ENCODE data around the gene ITPR3. TPM values are rescaled to one million over a fixed set of nuclear protein-coding genes. Genes with fewer than 3 reads are reported as not detected.
A peak's percentile ranks its signal among the peaks of the same experiment; 100 is the strongest.

The ITPR3 gene
- total and polyA plus RNA-seq, 2 donors from 2014 or later = 4.2 to 86.3 TPM

GRCh38 chr6:33696548-33697518 is 75.7 kb downstream of the ITPR3 start:
- Histone ChIP-seq H3K36me3 (ENCODE audit: control insufficient read depth in 2 of 3, insufficient read depth in 3 of 3, low read length in 3 of 3) (peaks cover 0 to 12% (median 7%) of the 10 kb centered on the region in 3 donors), H3K27ac (ENCODE audit: low read depth in 2 of 2, low read length in 2 of 2) (peak overlapping the region in 1 of 2 donors; percentile 1), H3K4me1 (ENCODE audit: control insufficient read depth in 2 of 3, insufficient read depth in 2 of 3, low read depth in 1 of 3, low read length in 3 of 3) (peaks cover 0 to 13% (median 6%) of the 10 kb centered on the region in 3 donors), H3K9ac (ENCODE audit: low read length in 3 of 3) (no peak overlapping the region), H3K4me3 (ENCODE audit: low read length in 3 of 3) (no peak overlapping the region), H3K9me3 (ENCODE audit: control insufficient read depth in 2 of 3, insufficient read depth in 1 of 3, low read length in 3 of 3) (no peaks in the 10 kb centered on the region), H3K27me3 (ENCODE audit: control insufficient read depth, insufficient read depth, low read length) (no peaks in the 10 kb centered on the region)
- intact Hi-C loops (cut with DNase I) = loop anchor here (10.0 kb wide), 1 partner anchor 112 kb away; the partner anchor contains the start of gene BAK1
- FAIRE-seq = no peak
- TF ChIP-seq CTCF (IDR thresholded peaks at IDR 0.05; ENCODE audit: borderline replicate concordance, extremely low read depth, insufficient read depth) = no peak
- peak in 2 of 5 donors; percentile 66 to 84 for DNase-seq

- Histone ChIP-seq H3K27me3 (ENCODE audit: control insufficient read depth, insufficient read depth, low read length) (no peaks in the 10 kb centered on the region), H3K27ac (ENCODE audit: low read depth in 2 of 2, low read length in 2 of 2) (no peak overlapping the region), H3K4me1 (ENCODE audit: control insufficient read depth in 2 of 3, insufficient read depth in 2 of 3, low read depth in 1 of 3, low read length in 3 of 3) (peaks cover 0 to 9% (median 6%) of the 10 kb centered on the region in 3 donors), H3K4me3 (ENCODE audit: low read length in 3 of 3) (no peak overlapping the region), H3K9me3 (ENCODE audit: control insufficient read depth in 2 of 3, insufficient read depth in 1 of 3, low read length in 3 of 3) (no peaks in the 10 kb centered on the region), H3K9ac (ENCODE audit: low read length in 3 of 3) (no peak overlapping the region), H3K36me3 (ENCODE audit: control insufficient read depth in 2 of 3, insufficient read depth in 3 of 3, low read length in 3 of 3) (peaks cover 0 to 12% (median 7%) of the 10 kb centered on the region in 3 donors)
- peak in 1 of 5 donors; percentile 45 for DNase-seq
- TF ChIP-seq CTCF (IDR thresholded peaks at IDR 0.05; ENCODE audit: borderline replicate concordance, extremely low read depth, insufficient read depth) = no peak
- FAIRE-seq = no peak
- intact Hi-C loops (cut with DNase I) = loop anchor here (10.0 kb wide), 1 partner anchor 113 kb away; the partner anchor contains the start of gene BAK1
These were observed 76.7 kb downstream of the ITPR3 start for GRCh38 chr6:33697845-33698244.

GRCh38 chr6:33698494-33698893 is 77.4 kb downstream of the ITPR3 start:
- Histone ChIP-seq H3K4me3 (ENCODE audit: low read length in 3 of 3) (no peak overlapping the region), H3K27ac (ENCODE audit: low read depth in 2 of 2, low read length in 2 of 2) (no peak overlapping the region), H3K9me3 (ENCODE audit: control insufficient read depth in 2 of 3, insufficient read depth in 1 of 3, low read length in 3 of 3) (no peaks in the 10 kb centered on the region), H3K4me1 (ENCODE audit: control insufficient read depth in 2 of 3, insufficient read depth in 2 of 3, low read depth in 1 of 3, low read length in 3 of 3) (peaks cover 0 to 9% (median 6%) of the 10 kb centered on the region in 3 donors), H3K36me3 (ENCODE audit: control insufficient read depth in 2 of 3, insufficient read depth in 3 of 3, low read length in 3 of 3) (peaks cover 0 to 12% (median 7%) of the 10 kb centered on the region in 3 donors), H3K27me3 (ENCODE audit: control insufficient read depth, insufficient read depth, low read length) (no peaks in the 10 kb centered on the region), H3K9ac (ENCODE audit: low read length in 3 of 3) (no peak overlapping the region)
- TF ChIP-seq CTCF (IDR thresholded peaks at IDR 0.05; ENCODE audit: borderline replicate concordance, extremely low read depth, insufficient read depth) = no peak
- peak in 1 of 5 donors; percentile 54 for DNase-seq
- FAIRE-seq = no peak
- intact Hi-C loops (cut with DNase I) = loop anchor here (10.0 kb wide), 1 partner anchor 114 kb away; the partner anchor contains the start of gene BAK1

Measured in kidney (tissue), 14 donors.